B cell (primary cell): ENCODE data around the gene MTHFR.

Experiments
- EZH2 ChIP-seq: IDR thresholded peaks from 2 replicates; pipeline ENCODE4 v1.6.1; 2012; ENCODE audit warnings: borderline replicate concordance, low read depth, mild to moderate bottlenecking, moderate library complexity, low read length; ENCODE audit not compliant: insufficient read depth, poor library complexity, severe bottlenecking
- TF ChIP-seq, protein P1 (sequence below): fragments of 200-600 bp; IDR thresholded peaks from one replicate; pipeline ENCODE4 v1.8.0; 2022; ENCODE audit warnings: antibody characterized with exemption, mild to moderate bottlenecking

- TF ChIP-seq, protein P1, sequence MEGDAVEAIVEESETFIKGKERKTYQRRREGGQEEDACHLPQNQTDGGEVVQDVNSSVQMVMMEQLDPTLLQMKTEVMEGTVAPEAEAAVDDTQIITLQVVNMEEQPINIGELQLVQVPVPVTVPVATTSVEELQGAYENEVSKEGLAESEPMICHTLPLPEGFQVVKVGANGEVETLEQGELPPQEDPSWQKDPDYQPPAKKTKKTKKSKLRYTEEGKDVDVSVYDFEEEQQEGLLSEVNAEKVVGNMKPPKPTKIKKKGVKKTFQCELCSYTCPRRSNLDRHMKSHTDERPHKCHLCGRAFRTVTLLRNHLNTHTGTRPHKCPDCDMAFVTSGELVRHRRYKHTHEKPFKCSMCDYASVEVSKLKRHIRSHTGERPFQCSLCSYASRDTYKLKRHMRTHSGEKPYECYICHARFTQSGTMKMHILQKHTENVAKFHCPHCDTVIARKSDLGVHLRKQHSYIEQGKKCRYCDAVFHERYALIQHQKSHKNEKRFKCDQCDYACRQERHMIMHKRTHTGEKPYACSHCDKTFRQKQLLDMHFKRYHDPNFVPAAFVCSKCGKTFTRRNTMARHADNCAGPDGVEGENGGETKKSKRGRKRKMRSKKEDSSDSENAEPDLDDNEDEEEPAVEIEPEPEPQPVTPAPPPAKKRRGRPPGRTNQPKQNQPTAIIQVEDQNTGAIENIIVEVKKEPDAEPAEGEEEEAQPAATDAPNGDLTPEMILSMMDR: no peak
- no peak for TF ChIP-seq EZH2
Measured at GRCh38 chr1:11804666-11805421, 920 bp downstream of the MTHFR start.
